Stimulated activated CD4-positive, alpha-beta T cell treated with anti-CD3 and anti-CD28 coated beads, Interleukin-4, amount 100 ng/mL, for 4 hours (primary cell): ENCODE results near the gene S1PR3.

Experiments
- DNase-seq, 2 experiments: peaks; one replicate each; pipeline ENCODE4 v3.0.0-alpha.2; 2020

Gene S1PR3

GRCh38 chr9:88993871-88994460, 2.7 kb downstream of the S1PR3 start:
- DNase-seq = no peak

- DNase-seq = no peak
These were observed 3.4 kb downstream of the S1PR3 start for GRCh38 chr9:88994469-88995199.

GRCh38 chr9:88995200-88995577, 3.9 kb downstream of the S1PR3 start:
- DNase-seq = no peak

- DNase-seq = no peak
These were observed 4.4 kb downstream of the S1PR3 start for GRCh38 chr9:88995627-88996026.

- DNase-seq = no peak
These were observed 5.0 kb downstream of the S1PR3 start for GRCh38 chr9:88996046-88996920.

DNA sequence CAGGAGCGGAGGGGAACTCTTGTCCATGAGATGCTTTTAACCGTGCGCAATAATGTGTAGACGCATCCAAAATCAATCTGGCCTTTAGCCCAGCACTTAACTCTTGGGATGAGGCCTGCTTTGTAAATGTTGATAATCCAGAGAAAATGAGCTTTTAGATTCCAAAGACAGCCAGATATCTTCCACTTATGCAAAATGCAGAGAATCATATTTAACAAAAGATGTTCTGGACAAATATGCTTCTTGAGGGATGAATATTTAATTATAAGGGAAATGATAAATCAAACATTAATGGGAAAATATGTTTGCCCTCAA, 5.6 kb downstream of the S1PR3 start:
- no peak for DNase-seq

GRCh38 chr9:88997646-88998045, 6.4 kb downstream of the S1PR3 start:
- DNase-seq = no peak

GRCh38 chr9:88998503-88998902, 7.2 kb downstream of the S1PR3 start:
- no peak for DNase-seq

DNA sequence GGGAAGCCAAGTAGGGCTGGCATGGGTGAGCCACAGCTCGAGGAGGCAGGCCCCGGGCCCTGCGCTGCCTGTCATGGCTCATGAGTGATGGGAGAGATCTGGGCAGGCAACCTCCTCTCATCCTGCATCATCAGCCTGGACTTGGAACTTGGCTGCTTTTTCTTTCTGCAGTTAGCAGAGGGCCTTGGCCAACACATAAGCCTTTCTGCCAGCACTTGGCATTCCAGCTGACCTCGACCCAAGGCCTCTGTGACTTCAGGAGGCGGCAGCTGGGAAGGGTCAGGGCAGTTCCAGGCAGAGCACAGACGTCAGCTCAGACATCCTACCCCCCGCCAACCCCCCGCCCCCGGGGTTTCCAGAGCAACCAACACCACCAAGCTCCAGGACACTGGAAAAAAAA, 7.6 kb downstream of the S1PR3 start:
- no peak for DNase-seq

- no peak for DNase-seq
These were observed 9.1 kb downstream of the S1PR3 start for GRCh38 chr9:89000371-89000781.

DNA sequence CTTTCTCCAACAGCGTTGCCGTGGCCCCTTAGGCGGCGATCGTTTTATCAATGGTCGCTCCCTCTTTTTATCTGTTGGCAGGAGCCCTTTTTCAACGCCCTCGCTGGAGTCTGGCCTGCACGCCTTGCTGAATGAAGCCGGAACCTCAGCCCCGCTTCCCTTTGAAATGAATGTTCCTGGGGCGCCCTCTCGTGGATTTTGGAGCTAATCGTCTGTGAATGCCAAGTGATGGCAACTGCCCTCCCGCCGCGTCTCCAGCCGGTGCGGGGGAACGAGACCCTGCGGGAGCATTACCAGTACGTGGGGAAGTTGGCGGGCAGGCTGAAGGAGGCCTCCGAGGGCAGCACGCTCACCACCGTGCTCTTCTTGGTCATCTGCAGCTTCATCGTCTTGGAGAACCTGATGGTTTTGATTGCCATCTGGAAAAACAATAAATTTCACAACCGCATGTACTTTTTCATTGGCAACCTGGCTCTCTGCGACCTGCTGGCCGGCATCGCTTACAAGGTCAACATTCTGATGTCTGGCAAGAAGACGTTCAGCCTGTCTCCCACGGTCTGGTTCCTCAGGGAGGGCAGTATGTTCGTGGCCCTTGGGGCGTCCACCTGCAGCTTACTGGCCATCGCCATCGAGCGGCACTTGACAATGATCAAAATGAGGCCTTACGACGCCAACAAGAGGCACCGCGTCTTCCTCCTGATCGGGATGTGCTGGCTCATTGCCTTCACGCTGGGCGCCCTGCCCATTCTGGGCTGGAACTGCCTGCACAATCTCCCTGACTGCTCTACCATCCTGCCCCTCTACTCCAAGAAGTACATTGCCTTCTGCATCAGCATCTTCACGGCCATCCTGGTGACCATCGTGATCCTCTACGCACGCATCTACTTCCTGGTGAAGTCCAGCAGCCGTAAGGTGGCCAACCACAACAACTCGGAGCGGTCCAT, 10.0 kb downstream of the S1PR3 start:
- DNase-seq = peak; percentile 64 to 78

GRCh38 chr9:89001917-89002540, 10.8 kb downstream of the S1PR3 start:
- no peak for DNase-seq

- DNase-seq = no peak
These were observed 11.7 kb downstream of the S1PR3 start for GRCh38 chr9:89002987-89003386.

DNA sequence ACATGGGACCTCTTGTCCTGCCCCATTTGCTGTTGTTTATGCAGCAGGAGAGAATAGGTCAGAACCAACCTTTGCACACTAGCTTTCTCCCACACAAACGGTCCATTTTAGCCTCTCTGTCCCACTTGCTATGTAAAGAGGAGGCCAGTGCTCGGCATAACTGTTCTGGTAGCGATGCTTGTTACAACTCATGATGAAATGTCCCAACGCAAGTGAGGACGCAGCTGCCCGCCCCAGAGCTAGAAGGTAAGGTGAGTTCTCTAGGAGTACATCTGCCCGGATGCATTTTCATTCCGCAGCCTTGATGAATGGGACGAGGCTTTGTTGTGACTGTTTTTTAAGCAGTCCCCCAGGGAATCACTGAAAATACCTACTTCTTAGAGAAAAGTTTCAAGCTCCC, 14.1 kb downstream of the S1PR3 start:
- DNase-seq = no peak

- no peak for DNase-seq
These were observed 15.0 kb downstream of the S1PR3 start for GRCh38 chr9:89006267-89006666.

GRCh38 chr9:89006996-89007967, 16.0 kb downstream of the S1PR3 start:
- no peak for DNase-seq

GRCh38 chr9:89008055-89008743, 16.9 kb downstream of the S1PR3 start:
- no peak for DNase-seq

- DNase-seq = no peak
These were observed 17.7 kb downstream of the S1PR3 start for GRCh38 chr9:89008744-89009545.

DNA sequence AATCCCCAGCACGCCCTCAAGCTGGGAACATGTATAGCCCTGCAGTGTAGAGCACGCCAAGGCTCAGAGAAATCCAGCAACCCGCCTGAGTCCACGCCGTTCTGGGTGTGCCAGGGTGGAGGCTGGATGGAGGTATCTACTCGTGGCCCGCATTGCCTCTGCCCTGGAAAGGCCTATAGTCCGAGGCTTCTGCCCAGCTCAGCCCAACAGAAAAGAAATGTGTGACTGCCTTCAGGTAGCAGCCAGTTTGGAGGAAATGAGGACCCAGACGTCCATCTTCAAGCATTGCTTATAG, 18.2 kb downstream of the S1PR3 start:
- DNase-seq = no peak

DNA sequence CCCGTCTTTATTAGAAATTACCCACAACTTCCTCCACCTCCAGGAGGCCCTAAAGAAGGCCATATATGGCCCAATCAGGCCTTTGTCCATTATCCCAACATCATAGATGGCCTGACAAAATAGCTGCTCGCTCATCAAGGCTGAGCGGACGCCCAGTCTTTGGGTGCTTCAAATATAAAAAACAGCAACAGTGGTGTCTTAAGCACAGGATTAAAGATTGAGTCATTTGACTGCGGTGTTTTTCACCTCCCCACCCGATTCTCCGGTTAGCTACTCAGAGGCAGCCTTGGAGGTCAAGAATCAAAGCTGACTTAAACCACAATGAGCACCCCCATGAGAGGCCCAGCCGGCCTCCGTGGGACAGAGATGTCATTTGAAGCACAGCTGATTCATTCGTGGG, 18.8 kb downstream of the S1PR3 start:
- no peak for DNase-seq
